IMR-90 (cell line): ENCODE data around the gene PPARG. TPM values are rescaled to one million over a fixed set of nuclear protein-coding genes. Genes with fewer than 3 reads are reported as not detected.
A peak's percentile ranks its signal among the peaks of the same experiment; 100 is the strongest.

Source experiments
- ATAC-seq: fragments of 200-7000 bp; cut with Tn5 transposase; 2 replicates; pipeline ENCODE4 v1.9.1; 2020; ENCODE audit warnings: low read depth, mild to moderate bottlenecking, moderate library complexity
- BruUV-seq: library from RNA; stranded (reverse); fragments of 400-500 nt; replicated peaks from 2 replicates; lab custom pipeline; 2021; lab: Mats Ljungman, UMichigan
- CTCF ChIA-PET: fragments of 300-600 bp; formaldehyde crosslinking; extraction: SDS; loops from one replicate; lab custom pipeline; 2021; ENCODE audit warnings: antibody characterized with exemption; lab: Yijun Ruan, JAX
- POLR2A ChIA-PET: fragments of 300-600 bp; sonication (Branson Sonifier 250); formaldehyde crosslinking; loops from one replicate; lab custom pipeline; 2022; ENCODE audit warnings: antibody characterized with exemption; ENCODE audit not compliant: unreplicated experiment; lab: Charles Lee
- DNase-seq: peaks from one replicate; pipeline ENCODE4 v3.0.0; 2013
- H2AFZ ChIP-seq: replicated peaks from 2 replicates; pipeline ENCODE3; 2013; ENCODE audit warnings: low read length, mild to moderate bottlenecking; ENCODE audit not compliant: poor library complexity
- H2AK5ac ChIP-seq: 2 replicates; pipeline ENCODE4 v1.6.1; 2013; ENCODE audit warnings: low read depth, low read length, inconsistent platforms
- H2AK9ac ChIP-seq: replicated peaks from 2 replicates; pipeline ENCODE3; 2013; ENCODE audit warnings: mild to moderate bottlenecking, low read depth, low read length, moderate library complexity; ENCODE audit not compliant: poor library complexity
- H2BK120ac ChIP-seq: 2 replicates; pipeline ENCODE4 v1.6.1; 2013; ENCODE audit warnings: low read depth, low read length, inconsistent platforms
- H2BK15ac ChIP-seq: 3 replicates; pipeline ENCODE4 v1.6.1; 2013; ENCODE audit warnings: low read depth, low read length, inconsistent platforms
- H2BK20ac ChIP-seq: 2 replicates; pipeline ENCODE4 v1.6.1; 2013; ENCODE audit warnings: low read depth, mild to moderate bottlenecking, inconsistent platforms, low read length, moderate library complexity
- H2BK5ac ChIP-seq: 2 replicates; pipeline ENCODE4 v1.6.1; 2013; ENCODE audit warnings: mild to moderate bottlenecking, low read depth, low read length, inconsistent platforms; ENCODE audit not compliant: poor library complexity, severe bottlenecking
- H3K14ac ChIP-seq: replicated peaks from 2 replicates; pipeline ENCODE4 v1.6.1; 2013; ENCODE audit warnings: low read depth, low read length, inconsistent platforms
- H3K18ac ChIP-seq: 2 replicates; pipeline ENCODE4 v1.6.1; 2013; ENCODE audit warnings: low read depth, low read length, control low read depth
- H3K23ac ChIP-seq: 2 replicates; pipeline ENCODE4 v1.6.1; 2013; ENCODE audit warnings: low read depth, low read length, inconsistent platforms
- H3K27ac ChIP-seq: 2 replicates; pipeline ENCODE4 v1.5.1; 2013; ENCODE audit warnings: mild to moderate bottlenecking, control low read depth, low read length; ENCODE audit not compliant: insufficient read depth
- H3K27me3 ChIP-seq: 2 replicates; pipeline ENCODE4 v1.6.1; 2013; ENCODE audit warnings: low read length; ENCODE audit not compliant: control insufficient read depth, insufficient read depth
- H3K36me3 ChIP-seq: 2 replicates; pipeline ENCODE4 v1.6.1; 2013; ENCODE audit warnings: low read length, mixed read lengths; ENCODE audit not compliant: control insufficient read depth, insufficient read depth
- H3K4ac ChIP-seq: 2 replicates; pipeline ENCODE4 v1.6.1; 2013; ENCODE audit warnings: low read depth, low read length, inconsistent platforms
- H3K4me1 ChIP-seq: 2 replicates; pipeline ENCODE4 v1.6.1; 2013; ENCODE audit warnings: low read length, mixed read lengths; ENCODE audit not compliant: control insufficient read depth, insufficient read depth
- H3K4me2 ChIP-seq: 2 replicates; pipeline ENCODE4 v1.6.1; 2013; ENCODE audit warnings: low read depth, mild to moderate bottlenecking, control low read depth, low read length, moderate library complexity
- H3K4me3 ChIP-seq: 2 replicates; pipeline ENCODE4 v1.5.1; 2013; ENCODE audit warnings: low read depth, mild to moderate bottlenecking, control low read depth, low read length, moderate library complexity; ENCODE audit not compliant: insufficient read depth
- H3K56ac ChIP-seq: 2 replicates; pipeline ENCODE4 v1.6.1; 2013; ENCODE audit warnings: low read length, inconsistent platforms; ENCODE audit not compliant: insufficient read depth; ENCODE audit errors: extremely low read depth
- H3K79me1 ChIP-seq, 2 experiments: 2 replicates each; pipeline ENCODE4 v1.6.1; 2013; ENCODE audit warnings: low read length in 2 of 2, inconsistent platforms in 1 of 2, low read depth in 1 of 2
- H3K9ac ChIP-seq: 2 replicates; pipeline ENCODE4 v1.6.1; 2013; ENCODE audit warnings: low read depth, low read length, control low read depth
- H3K9me1 ChIP-seq: 2 replicates; pipeline ENCODE4 v1.6.1; 2013; ENCODE audit warnings: low read length, inconsistent platforms; ENCODE audit not compliant: insufficient read depth
- H3K9me3 ChIP-seq: 2 replicates; pipeline ENCODE4 v1.6.1; 2013; ENCODE audit warnings: low read length; ENCODE audit not compliant: control insufficient read depth, insufficient read depth
- H4K20me1 ChIP-seq: 2 replicates; pipeline ENCODE4 v1.6.1; 2013; ENCODE audit warnings: low read length, inconsistent platforms; ENCODE audit not compliant: insufficient read depth
- H4K5ac ChIP-seq: 2 replicates; pipeline ENCODE4 v1.6.1; 2013; ENCODE audit warnings: mild to moderate bottlenecking, low read depth, low read length, control low read depth
- H4K8ac ChIP-seq, 2 experiments: 2 replicates each; pipeline ENCODE4 v1.6.1; 2013; ENCODE audit warnings: low read depth in 2 of 2, low read length in 2 of 2, control low read depth in 1 of 2, inconsistent platforms in 1 of 2
- H4K91ac ChIP-seq: 2 replicates; pipeline ENCODE4 v1.6.1; 2013; ENCODE audit warnings: low read depth, low read length, inconsistent platforms; ENCODE audit not compliant: insufficient read depth
- FOS ChIP-seq: fragments of 150-350 bp; IDR thresholded peaks from 2 replicates; pipeline ENCODE4 v1.6.1; 2016; ENCODE audit warnings: low read depth, low read length
- MAZ ChIP-seq: IDR thresholded peaks from 2 replicates; pipeline ENCODE4 v1.6.1; 2012; ENCODE audit warnings: low read depth, mild to moderate bottlenecking, low read length, improper control_type of control experiment, moderate library complexity, borderline replicate concordance
- RAD21 ChIP-seq: IDR thresholded peaks from 2 replicates; pipeline ENCODE4 v1.6.1; 2012; ENCODE audit warnings: low read length, improper control_type of control experiment
- WGBS, 2 experiments: methylation state at CpG; one replicate each; pipeline versions ENCODE4 v1.1.5 to v1.1.7; 2013; ENCODE audit warnings: missing lambda C conversion rate in 2 of 2; ENCODE audit not compliant: insufficient read length in 1 of 2; ENCODE audit errors: extremely low coverage in 2 of 2; 5-methylcytosine and 5-hydroxymethylcytosine counted together
- dilution Hi-C: fragments of 300-500 bp; cut with HindIII; formaldehyde crosslinking; loops from one replicate; pipeline ENCODE4 v1.14.3; 2018; ENCODE audit warnings: low sequenced_read_pairs; ENCODE audit not compliant: unreplicated experiment
- in situ Hi-C: fragments of 300-500 bp; cut with MboI; formaldehyde crosslinking; loops from 3 replicates; pipeline ENCODE4 v1.14.3; 2019; ENCODE audit warnings: low sequenced_read_pairs, inconsistent platforms, mixed read lengths
- intact Hi-C: fragments of 100-400 bp; cut with micrococcal nuclease; formaldehyde crosslinking; loops from 2 replicates; pipeline ENCODE4 v1.10.0; 2022
- polyA plus RNA-seq, 3 experiments: library from polyadenylated mRNA; depleted of rRNA; stranded (reverse); fragments of >200 nt; gene quantifications; 2 replicates each; pipeline ENCODE4 v1.2.3, GENCODE V29; 2012; ENCODE audit warnings: low replicate concordance in 1 of 3
- total RNA-seq: library from RNA; depleted of rRNA; stranded (reverse); fragments of >200 nt; gene quantifications from 2 replicates; pipeline ENCODE4 v1.2.3, GENCODE V29; 2012

PPARG gene
- total and polyA plus RNA-seq, 2 of the 4 experiments (the other 2 are of a cell fraction): 11.2 to 23.8 TPM

- no CpG with 5 or more reads among the region's 6 CpGs for WGBS, 2 experiments
- Histone ChIP-seq H3K9me3 (no peaks in the 10 kb centered on the region), H3K79me1 (peaks cover 0 to 7% of the 10 kb centered on the region in 2 experiments; a peak in 1 of 4 replicates), H4K91ac (no peak overlapping the region), H2BK5ac (peak overlapping the region; percentile 80), H2AK5ac (peak overlapping the region; percentile 38; the same call in 1 of the 2 replicates), H3K23ac (peak overlapping the region; percentile 61; the same call in 1 of the 2 replicates), H3K4me2 (peak overlapping the region; percentile 52), H2BK120ac (peak overlapping the region; percentile 65), H3K18ac (no peak overlapping the region), H2BK15ac (no peak overlapping the region), H4K8ac (peak overlapping the region in 1 of 2 experiments; percentile 46; a peak in 1 of 4 replicates), H3K9ac (no peak overlapping the region), H3K4me1 (peaks cover 14% of the 10 kb centered on the region), H3K9me1 (peaks cover 3% of the 10 kb centered on the region), H2AFZ (peak overlapping the region; percentile 25), H3K36me3 (no peaks in the 10 kb centered on the region), H3K4ac (peak overlapping the region; percentile 67; the same call in 1 of the 2 replicates), H4K5ac (no peak overlapping the region), H2AK9ac (no peak overlapping the region), H3K4me3 (no peak overlapping the region), H3K27ac (peak overlapping the region; percentile 55), H4K20me1 (no peaks in the 10 kb centered on the region), H3K56ac (no peak overlapping the region), H3K14ac (no peak overlapping the region), H2BK20ac (peak overlapping the region; percentile 81; the same call in 1 of the 2 replicates), H3K27me3 (no peaks in the 10 kb centered on the region)
- peak; percentile 65 for TF ChIP-seq FOS
- TF ChIP-seq MAZ: no peak
- peak; percentile 26; the same call in 1 of the 2 replicates for TF ChIP-seq RAD21
- dilution Hi-C loops: no loop called here
- intact Hi-C loops: loop anchor here (5.0 kb wide), 1 partner anchor 64 kb away; no protein-coding TSS in a partner anchor
- in situ Hi-C loops: no loop called here
- BruUV-seq: no TSS peak
- DNase-seq (peak; percentile 86), ATAC-seq (peak; percentile 94)
- POLR2A ChIA-PET: no interaction called here
- CTCF ChIA-PET: interaction anchor here (0.5 to 1.9 kb wide), 6 partner anchors 14 to 237 kb away, joined by 3 to 8 read pairs (median 4); no protein-coding TSS in a partner anchor
Measured at GRCh38 chr3:12371525-12372140, 82.8 kb downstream of the PPARG start.
